ENCODE measurements around the gene ADNP. TPM values are rescaled to one million over a fixed set of nuclear protein-coding genes. Genes with fewer than 3 reads are reported as not detected.

Gene ADNP
- total RNA-seq, 1 experiment from 2014 or later, result 143 TPM

DNA sequence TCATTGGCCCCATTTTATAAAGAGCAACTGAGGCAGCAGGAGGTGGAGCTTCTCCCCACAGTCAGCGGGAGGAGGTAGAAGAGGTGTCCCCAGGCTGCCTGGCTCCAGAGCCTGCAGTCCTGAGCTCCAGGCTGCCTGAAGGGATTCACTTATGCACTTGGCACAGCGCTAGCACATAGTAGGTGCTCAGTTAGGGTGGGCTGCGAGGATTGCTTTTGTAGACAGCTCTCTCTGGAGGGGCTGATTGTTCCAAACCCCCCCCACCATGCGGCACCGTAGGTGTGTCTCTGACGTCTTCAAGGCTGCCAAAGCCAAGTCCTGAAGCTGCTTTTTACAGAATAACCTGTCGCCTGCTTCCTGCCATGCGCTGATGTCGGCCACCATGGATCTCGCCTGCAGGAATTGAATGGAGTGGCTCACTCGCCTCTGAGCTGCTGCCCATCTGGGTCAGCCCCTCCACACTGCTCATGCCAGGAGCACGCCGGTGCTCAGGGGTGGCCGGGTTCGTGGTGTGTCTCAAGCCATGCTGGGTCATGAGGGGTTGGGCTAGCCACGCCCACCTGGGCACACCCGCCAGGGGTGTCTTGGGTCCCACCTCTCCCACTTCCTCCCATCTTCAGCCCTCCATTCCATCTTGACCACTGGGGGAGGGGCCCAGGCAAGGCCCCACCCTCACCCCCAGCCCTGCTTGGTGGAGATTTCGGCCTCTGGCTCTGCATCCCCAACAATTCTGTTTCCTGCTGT lies 76.6 kb downstream of the ADNP start:
- peaks cover 26 to 36% of the 10 kb centered on the region in 2 experiments for H3K4me1 Mint-ChIP-seq
- Histone ChIP-seq H2AK5ac (ENCODE audit: insufficient read length, low read length) (no peak overlapping the region), H3K27me3 (ENCODE audit: insufficient read depth, low read length) (no peaks in the 10 kb centered on the region), H4K20me1 (ENCODE audit: control insufficient read depth, insufficient read depth, insufficient read length) (no peaks in the 10 kb centered on the region), H4K5ac (ENCODE audit: insufficient read length, low read depth, low read length) (no peak overlapping the region), H3K4ac (ENCODE audit: low read depth, low read length) (no peak overlapping the region), H3K4me1 (ENCODE audit: insufficient read depth, low read length) (no peaks in the 10 kb centered on the region; the same call in 1 of the 2 replicates), H2BK120ac (ENCODE audit: low read depth, low read length, poor library complexity, severe bottlenecking) (no peak overlapping the region), H4K8ac (replicated peaks; ENCODE audit: insufficient read length, low read depth, low read length) (no peak overlapping the region), H3T11ph (ENCODE audit: low read length) (no peak overlapping the region), H3K9me3 (ENCODE audit: control insufficient read depth, low read depth, low read length) (no peaks in the 10 kb centered on the region), H3K9ac (ENCODE audit: extremely low read depth, insufficient read length, low read length) (no peak overlapping the region), H2AFZ (ENCODE audit: low read length) (no peak overlapping the region), H3K14ac (ENCODE audit: insufficient read depth, low read length) (no peak overlapping the region), H3K79me2 (ENCODE audit: insufficient read depth, low read length) (no peaks in the 10 kb centered on the region), H3K23ac (ENCODE audit: insufficient read length, low read depth, low read length) (no peak overlapping the region), H3K79me1 (ENCODE audit: insufficient read depth, low read depth, low read length, poor library complexity, severe bottlenecking) (no peaks in the 10 kb centered on the region), H2BK15ac (ENCODE audit: low read depth, low read length) (no peak overlapping the region), H4K91ac (ENCODE audit: insufficient read length, low read depth, low read length) (no peak overlapping the region), H2BK12ac (ENCODE audit: insufficient read length, low read depth, low read length) (no peak overlapping the region), H3K56ac (ENCODE audit: insufficient read length, low read depth, low read length) (no peak overlapping the region), H2BK20ac (ENCODE audit: low read depth, low read length, poor library complexity, severe bottlenecking) (no peak overlapping the region), H3K23me2 (ENCODE audit: insufficient read length, low read depth, low read length, poor library complexity, severe bottlenecking) (no peaks in the 10 kb centered on the region), H2BK5ac (ENCODE audit: insufficient read length, low read length) (no peak overlapping the region), H3K27ac (ENCODE audit: insufficient read length, low read depth, low read length) (no peak overlapping the region), H3K4me2 (ENCODE audit: insufficient read depth, insufficient read length, low read length) (no peak overlapping the region), H3K18ac (ENCODE audit: insufficient read length, low read depth, low read length) (no peak overlapping the region)
- H3K36me3 Mint-ChIP-seq (ENCODE audit: insufficient read depth in 1 of 3, low read depth in 3 of 3), result peaks cover 0 to 2% (median 0%) of the 10 kb centered on the region in 3 experiments; a peak in 1 of 7 replicates
- H3K27ac Mint-ChIP-seq, result no peak overlapping the region; a peak in 2 of 7 replicates
- H3K4me3 Mint-ChIP-seq, result no peak overlapping the region
- no peaks in the 10 kb centered on the region for H3K9me3 Mint-ChIP-seq
- H3K27me3 Mint-ChIP-seq (ENCODE audit: low read depth), result no peaks in the 10 kb centered on the region
- DNase-seq, result no peak
- WGBS (ENCODE audit: extremely low coverage, insufficient read length, low lambda C conversion rate), result no CpG with 5 or more reads among the region's 18 CpGs
- TF ChIP-seq, protein P1, sequence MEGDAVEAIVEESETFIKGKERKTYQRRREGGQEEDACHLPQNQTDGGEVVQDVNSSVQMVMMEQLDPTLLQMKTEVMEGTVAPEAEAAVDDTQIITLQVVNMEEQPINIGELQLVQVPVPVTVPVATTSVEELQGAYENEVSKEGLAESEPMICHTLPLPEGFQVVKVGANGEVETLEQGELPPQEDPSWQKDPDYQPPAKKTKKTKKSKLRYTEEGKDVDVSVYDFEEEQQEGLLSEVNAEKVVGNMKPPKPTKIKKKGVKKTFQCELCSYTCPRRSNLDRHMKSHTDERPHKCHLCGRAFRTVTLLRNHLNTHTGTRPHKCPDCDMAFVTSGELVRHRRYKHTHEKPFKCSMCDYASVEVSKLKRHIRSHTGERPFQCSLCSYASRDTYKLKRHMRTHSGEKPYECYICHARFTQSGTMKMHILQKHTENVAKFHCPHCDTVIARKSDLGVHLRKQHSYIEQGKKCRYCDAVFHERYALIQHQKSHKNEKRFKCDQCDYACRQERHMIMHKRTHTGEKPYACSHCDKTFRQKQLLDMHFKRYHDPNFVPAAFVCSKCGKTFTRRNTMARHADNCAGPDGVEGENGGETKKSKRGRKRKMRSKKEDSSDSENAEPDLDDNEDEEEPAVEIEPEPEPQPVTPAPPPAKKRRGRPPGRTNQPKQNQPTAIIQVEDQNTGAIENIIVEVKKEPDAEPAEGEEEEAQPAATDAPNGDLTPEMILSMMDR (conservative IDR thresholded peaks at IDR 0.05), result no peak
